T-helper 2 cell treated with Interferon-gamma antibody and Interleukin-4, amounts not matched to agents 100 ng/mL and 5 ng/mL, for 36 hours (primary cell): Measurements from ENCODE around the gene PEAK1. TPM values are rescaled to one million over a fixed set of nuclear protein-coding genes. Genes with fewer than 3 reads are reported as not detected.

ENCODE experiments used
- intact Hi-C: fragments of 100-400 bp; cut with micrococcal nuclease; formaldehyde crosslinking; loops from one replicate; pipeline ENCODE4 v1.15.1; 2023
- total RNA-seq: library from RNA; stranded (reverse); gene quantifications from 2 replicates; pipeline ENCODE4 v1.2.3, GENCODE V29; 2022

The PEAK1 gene
- total RNA-seq, 1 donor from 2014 or later: 16.6 TPM

- intact Hi-C loops: loop anchor here (2.0 to 5.0 kb wide), 2 partner anchors 139 to 353 kb away; partner anchors contain the start of genes HMG20A, PEAK1 and RCN2
These were observed 350.3 kb downstream of the PEAK1 start for GRCh38 chr15:77069521-77070121.

DNA sequence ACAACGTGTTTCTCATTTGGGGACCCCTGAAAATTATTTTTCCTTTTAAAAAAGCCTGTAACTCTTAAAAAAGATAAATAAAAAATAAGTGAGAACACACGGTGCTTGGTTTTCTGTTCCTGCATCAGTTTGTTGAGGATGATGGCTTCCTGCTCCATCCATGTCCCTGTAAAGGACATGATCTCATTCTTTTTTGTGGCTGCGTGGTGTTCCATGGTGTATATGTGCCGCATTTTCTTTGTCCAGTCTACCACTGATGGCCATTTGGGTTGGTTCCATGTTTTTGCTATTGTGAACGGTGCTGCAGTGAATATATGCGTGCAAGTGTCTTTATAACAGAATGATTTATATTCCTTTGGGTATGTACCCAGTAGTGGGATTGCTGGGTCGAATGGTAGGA, 351.3 kb downstream of the PEAK1 start:
- intact Hi-C loops: no loop called here

DNA sequence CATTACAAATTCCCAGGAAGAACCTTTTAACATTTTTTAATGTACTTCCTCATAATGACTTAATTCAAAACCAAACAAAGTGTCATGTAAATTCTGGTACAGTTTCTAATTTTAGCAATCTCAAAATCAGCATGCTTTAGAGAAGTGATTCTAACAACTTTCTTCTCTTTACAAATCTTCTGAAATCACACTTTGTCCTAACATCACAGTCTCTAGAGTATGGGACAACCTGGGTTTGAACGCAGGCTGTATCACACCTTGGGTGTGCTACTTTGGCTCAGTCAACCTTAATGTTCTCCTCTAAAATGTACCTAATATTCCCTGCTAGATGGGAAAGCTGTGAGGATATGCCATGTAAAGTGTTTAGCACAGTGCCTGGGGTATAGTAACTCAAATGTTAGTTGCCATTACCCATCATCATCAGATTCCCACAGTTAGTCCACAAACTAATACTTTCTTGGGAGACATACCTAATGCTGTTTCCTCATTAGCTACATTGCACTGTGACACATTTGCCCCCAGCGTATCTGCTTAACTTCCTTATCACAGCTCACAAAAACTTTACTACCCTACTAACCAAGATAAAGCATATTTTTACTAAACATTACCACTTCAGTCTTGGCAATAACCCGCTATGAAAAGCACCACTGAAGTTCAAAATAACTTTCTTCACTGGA, 352.1 kb downstream of the PEAK1 start:
- intact Hi-C loops: no loop called here

DNA sequence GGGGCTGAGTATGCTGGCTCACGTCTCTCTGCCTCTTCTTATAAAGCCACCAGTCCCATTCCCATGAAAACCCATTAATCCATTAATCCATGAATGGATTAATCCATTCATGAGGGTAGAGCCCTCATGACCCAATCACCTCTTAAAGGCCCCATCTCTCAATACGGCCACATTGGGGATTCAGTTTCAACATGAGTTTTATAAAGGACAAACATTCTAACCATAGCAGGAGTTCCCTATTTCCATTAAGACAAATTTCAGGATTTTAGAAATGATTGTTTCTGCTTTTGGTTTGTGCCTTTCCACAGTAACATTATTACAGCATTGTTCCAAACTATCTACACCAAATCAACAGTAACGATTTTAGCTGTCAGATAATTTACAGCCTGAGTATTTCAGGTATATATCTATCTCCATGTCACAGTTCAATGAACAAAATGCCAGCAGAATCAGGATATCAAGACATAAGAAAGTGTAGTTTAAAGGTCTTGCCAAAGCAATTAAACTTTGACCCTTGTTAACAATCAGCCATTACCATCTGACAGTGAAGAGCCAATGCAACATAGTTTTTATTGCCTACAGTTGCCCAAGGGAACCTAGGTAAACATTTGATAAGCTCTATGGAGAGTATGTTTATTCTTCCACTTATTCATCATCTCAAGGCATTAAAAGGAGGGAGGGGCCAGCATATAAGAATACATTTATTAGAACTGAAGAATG, 352.8 kb downstream of the PEAK1 start:
- intact Hi-C loops: no loop called here

- intact Hi-C loops: no loop called here
These were observed 355.2 kb downstream of the PEAK1 start for GRCh38 chr15:77064539-77065308.

GRCh38 chr15:77064063-77064462, 355.8 kb downstream of the PEAK1 start:
- intact Hi-C loops: no loop called here

- intact Hi-C loops: no loop called here
These were observed 356.7 kb downstream of the PEAK1 start for GRCh38 chr15:77063249-77063648.

GRCh38 chr15:77060546-77060945, 359.4 kb downstream of the PEAK1 start:
- intact Hi-C loops: no loop called here

DNA sequence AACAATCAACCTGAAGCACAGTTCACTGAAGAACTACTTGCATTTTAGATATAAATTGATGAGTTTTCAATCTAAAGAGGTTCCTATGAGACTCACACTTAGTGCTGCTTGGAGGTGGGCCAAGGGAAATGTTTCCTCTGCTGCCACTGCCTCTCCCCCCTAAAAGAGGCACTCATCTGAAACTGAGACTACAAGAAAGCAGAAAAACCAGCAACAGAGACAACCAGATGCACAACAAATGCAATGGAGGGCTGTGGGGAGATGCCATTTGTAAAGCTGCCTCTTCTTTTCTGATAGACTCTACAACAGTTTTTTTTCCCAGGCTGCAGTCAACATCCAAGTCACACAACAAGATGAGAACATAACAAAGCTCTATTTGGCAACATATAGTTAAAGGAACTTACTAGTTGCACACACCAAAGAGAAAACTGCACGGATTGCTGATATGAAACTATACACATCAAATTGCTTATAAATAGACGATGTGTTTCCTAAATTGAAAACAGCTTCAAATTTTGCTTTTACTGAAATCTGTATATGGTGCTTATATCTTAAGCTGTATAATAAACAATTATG, 360.0 kb downstream of the PEAK1 start:
- intact Hi-C loops: no loop called here

DNA sequence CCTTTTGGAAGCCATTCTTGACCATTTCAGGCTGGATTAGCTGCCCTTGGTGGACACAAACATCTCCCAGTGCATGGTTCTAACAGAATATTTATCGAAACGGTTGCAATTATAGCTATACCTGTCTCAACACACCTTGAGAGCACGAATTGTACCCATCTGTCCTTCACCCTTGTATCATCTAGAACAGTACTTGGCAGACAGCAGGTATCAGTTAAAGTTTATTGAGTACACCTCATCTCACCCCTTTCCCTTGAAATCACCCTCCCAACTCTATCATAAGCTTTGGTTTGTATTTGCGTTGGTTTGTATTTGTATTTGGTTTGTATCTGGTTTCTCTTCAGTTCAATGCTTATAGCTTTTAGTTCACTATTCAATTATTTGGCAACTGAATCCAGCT, 361.4 kb downstream of the PEAK1 start:
- intact Hi-C loops: no loop called here

DNA sequence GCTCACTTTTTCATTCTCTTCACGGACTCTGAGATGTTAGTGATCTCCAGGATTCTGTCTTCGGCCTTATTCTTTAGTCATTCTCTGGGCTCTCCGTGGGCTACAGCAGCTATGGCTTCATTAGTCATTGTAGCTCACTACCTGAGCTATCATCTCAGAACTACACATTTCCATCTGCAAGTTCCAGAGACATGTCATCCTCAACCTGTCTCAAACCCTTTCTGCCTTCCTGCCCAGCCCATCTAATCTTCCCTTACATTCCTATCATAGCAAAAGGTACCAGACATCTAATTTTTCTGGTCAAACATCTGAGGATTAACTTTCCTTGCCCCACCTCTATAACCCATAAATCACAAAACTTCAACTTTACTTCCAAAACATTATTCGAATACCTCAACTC, 362.2 kb downstream of the PEAK1 start:
- intact Hi-C loops: no loop called here

GRCh38 chr15:77057072-77057471, 362.8 kb downstream of the PEAK1 start:
- intact Hi-C loops: no loop called here

GRCh38 chr15:77053709-77054108, 366.2 kb downstream of the PEAK1 start:
- intact Hi-C loops: no loop called here

GRCh38 chr15:77052556-77052955, 367.3 kb downstream of the PEAK1 start:
- intact Hi-C loops: no loop called here

Other genes with a start within 250 kb of the PEAK1 start
- 44.2 and 46.4 TPM in 2 replicates for gene HMG20A, start 784 bp upstream of the PEAK1 start, total RNA-seq
- not detected in 2 replicates for gene LINGO1, start 212.8 kb upstream of the PEAK1 start, total RNA-seq